Uterus (tissue), 4 donors: Measurements from ENCODE around the gene CPVL. TPM values are rescaled to one million over a fixed set of nuclear protein-coding genes. Genes with fewer than 3 reads are reported as not detected.

ENCODE experiments used
- DNase-seq, 2 donors: peaks; one replicate each; pipeline ENCODE4 v3.0.0-alpha.2; 2019 to 2020
- H3K27ac ChIP-seq, 2 donors: fragments of 200-600 bp; sonication (generic); 1 replicate in 1 of 2; 2 replicates in 1 of 2; pipeline ENCODE4 v1.5.1; 2016 to 2018
- H3K27me3 ChIP-seq, 2 donors: fragments of 200-600 bp; sonication (generic); one replicate each; pipeline ENCODE4 v1.5.1; 2018 to 2019; ENCODE audit warnings: control low read depth in 1 of 2
- H3K36me3 ChIP-seq, 2 donors: fragments of 200-600 bp; sonication (generic); one replicate each; pipeline ENCODE4 v1.5.1; 2019; ENCODE audit warnings: control low read depth in 1 of 2
- H3K4me1 ChIP-seq, 2 donors: fragments of 200-600 bp; sonication (generic); one replicate each; pipeline ENCODE4 v1.5.1; 2018 to 2019; ENCODE audit warnings: control low read depth in 1 of 2
- H3K4me3 ChIP-seq, 2 donors: fragments of 200-600 bp; sonication (generic); 1 replicate in 1 of 2; 2 replicates in 1 of 2; pipeline ENCODE4 v1.5.1; 2018 to 2019; ENCODE audit warnings: mild to moderate bottlenecking in 1 of 2
- H3K9me3 ChIP-seq, 2 donors: fragments of 200-600 bp; sonication (generic); one replicate each; pipeline ENCODE4 v1.5.1; 2019; ENCODE audit warnings: control low read depth in 1 of 2
- CTCF ChIP-seq, 4 experiments: fragments of 200-600 bp in 2 of 4; fragments of 450-650 bp in 2 of 4; sonication (generic) in 2 of 4; IDR thresholded peaks; one replicate each; pipeline ENCODE4 v1.5.1; 2016 to 2019; ENCODE audit warnings: antibody characterized with exemption in 4 of 4, mild to moderate bottlenecking in 2 of 4, moderate library complexity in 1 of 4
- POLR2A ChIP-seq, 2 donors: fragments of 450-650 bp; IDR thresholded peaks; one replicate each; pipeline ENCODE4 v1.6.1; 2016; ENCODE audit warnings: antibody characterized with exemption in 2 of 2, mild to moderate bottlenecking in 1 of 2, moderate library complexity in 1 of 2
- intact Hi-C: fragments of 100-400 bp; cut with DNase I; formaldehyde crosslinking; loops from one replicate; pipeline ENCODE4 v1.15.1; 2023; ENCODE audit warnings: low total_unique reads
- total RNA-seq, 4 donors: library from RNA; depleted of rRNA in 3 of 4; stranded (reverse); fragments of >200 nt in 3 of 4; gene quantifications; one replicate each; pipeline versions ENCODE4 v1.1.0 to v1.2.4, GENCODE V29; 2014 to 2023
- donor health status: DM: yes; HTN: yes; CAD: no.

CPVL gene
- total RNA-seq, 4 donors from 2014 or later = 8.5 to 21.1 (median 14.5) TPM

GRCh38 chr7:29112721-29113120 lies 33.6 kb downstream of the CPVL start:
- DNase-seq = no peak
- Histone ChIP-seq H3K4me1 (no peaks in the 10 kb centered on the region), H3K27me3 (no peaks in the 10 kb centered on the region), H3K27ac (no peak overlapping the region), H3K9me3 (no peaks in the 10 kb centered on the region), H3K4me3 (no peak overlapping the region), H3K36me3 (no peaks in the 10 kb centered on the region)
- no peak for TF ChIP-seq CTCF (IDR thresholded peaks at IDR 0.05)
- TF ChIP-seq POLR2A (IDR thresholded peaks at IDR 0.05) = no peak
- intact Hi-C loops = no loop called here

DNA sequence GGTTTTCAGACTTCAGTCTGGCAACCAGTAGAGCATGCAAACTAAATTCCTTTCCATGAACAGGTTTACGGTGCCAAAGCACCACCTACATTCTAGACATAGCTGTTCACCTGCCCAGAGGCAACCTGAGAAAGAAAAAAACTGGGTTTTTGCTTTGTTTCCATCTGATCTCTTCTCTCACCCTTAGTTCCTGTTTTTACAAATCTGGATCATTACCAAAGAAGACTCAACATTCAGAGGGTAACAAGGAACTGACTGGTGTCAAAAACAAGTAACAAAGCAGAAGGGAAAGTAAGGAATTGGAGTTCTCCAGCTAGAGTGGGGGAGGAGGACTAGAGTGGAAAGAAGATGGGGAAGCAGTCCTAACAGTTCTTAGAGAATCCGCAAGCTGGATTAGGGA lies 36.4 kb downstream of the CPVL start:
- Histone ChIP-seq H3K4me1 (no peaks in the 10 kb centered on the region), H3K27me3 (no peaks in the 10 kb centered on the region), H3K9me3 (no peaks in the 10 kb centered on the region), H3K36me3 (no peaks in the 10 kb centered on the region), H3K27ac (no peak overlapping the region), H3K4me3 (no peak overlapping the region)
- intact Hi-C loops = no loop called here
- TF ChIP-seq POLR2A (IDR thresholded peaks at IDR 0.05) (no peak), CTCF (IDR thresholded peaks at IDR 0.05) (no peak)
- no peak for DNase-seq

DNA sequence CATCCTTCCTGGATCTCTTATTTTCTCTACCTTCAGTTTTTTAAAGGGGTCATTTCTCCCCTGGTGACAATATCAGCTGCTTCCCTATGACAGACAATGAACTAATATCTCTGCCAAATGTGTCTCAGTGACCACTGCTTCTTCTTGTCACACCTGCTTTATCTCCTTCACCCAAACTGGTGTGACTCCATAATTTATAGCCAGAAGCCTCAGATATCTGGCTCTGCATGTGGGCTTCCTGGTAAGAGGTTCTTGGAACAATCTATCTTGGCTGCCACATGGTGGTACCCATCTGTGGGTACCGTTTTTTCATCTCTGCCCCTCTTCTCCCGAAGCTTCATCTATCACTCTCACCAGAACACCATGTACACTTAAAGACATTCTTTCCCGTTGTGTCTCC lies 37.0 kb downstream of the CPVL start:
- no peaks in the 10 kb centered on the region for H3K27me3 ChIP-seq
- no peaks in the 10 kb centered on the region for H3K4me1 ChIP-seq
- no peak overlapping the region for H3K4me3 ChIP-seq
- H3K36me3 ChIP-seq = no peaks in the 10 kb centered on the region
- DNase-seq = no peak
- no peaks in the 10 kb centered on the region for H3K9me3 ChIP-seq
- no peak overlapping the region for H3K27ac ChIP-seq
- TF ChIP-seq POLR2A (IDR thresholded peaks at IDR 0.05) (no peak), CTCF (IDR thresholded peaks at IDR 0.05) (no peak)
- intact Hi-C loops = no loop called here

- DNase-seq = no peak
- intact Hi-C loops = no loop called here
- TF ChIP-seq CTCF (IDR thresholded peaks at IDR 0.05) = no peak
- TF ChIP-seq POLR2A (IDR thresholded peaks at IDR 0.05) = no peak
- Histone ChIP-seq H3K9me3 (no peaks in the 10 kb centered on the region), H3K27ac (no peak overlapping the region), H3K36me3 (no peaks in the 10 kb centered on the region), H3K27me3 (no peaks in the 10 kb centered on the region), H3K4me3 (no peak overlapping the region), H3K4me1 (no peaks in the 10 kb centered on the region)
These were observed 39.3 kb downstream of the CPVL start for GRCh38 chr7:29107056-29107455.

DNA sequence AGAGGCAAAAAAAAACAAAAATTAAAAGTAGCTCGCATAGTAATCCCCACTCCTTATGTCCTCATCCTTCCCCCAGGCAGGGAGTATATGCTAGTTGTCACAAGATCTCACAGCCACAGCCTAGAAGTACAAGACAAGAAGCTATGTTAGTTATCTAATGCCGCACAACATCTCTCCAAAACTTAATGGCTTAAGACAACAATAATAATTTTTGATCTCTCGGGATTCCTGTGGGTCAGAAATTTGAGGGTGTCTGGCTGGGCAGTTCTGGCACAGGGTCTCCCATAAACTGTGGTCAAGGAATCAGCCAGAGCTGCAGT lies 39.7 kb downstream of the CPVL start:
- Histone ChIP-seq H3K9me3 (no peaks in the 10 kb centered on the region), H3K36me3 (no peaks in the 10 kb centered on the region), H3K4me1 (no peaks in the 10 kb centered on the region), H3K27me3 (no peaks in the 10 kb centered on the region), H3K27ac (no peak overlapping the region), H3K4me3 (no peak overlapping the region)
- DNase-seq = no peak
- TF ChIP-seq CTCF (IDR thresholded peaks at IDR 0.05) (no peak), POLR2A (IDR thresholded peaks at IDR 0.05) (no peak)
- intact Hi-C loops = no loop called here
